IgD-negative memory B cell (primary cell): ENCODE measurements around the gene CACNA1E. TPM values are rescaled to one million over a fixed set of nuclear protein-coding genes. Genes with fewer than 3 reads are reported as not detected.

Experiments
- H3K27ac Mint-ChIP-seq, 3 donors: one replicate each; pipeline ENCODE4 v1.8.0; 2020 to 2022; ENCODE audit warnings: mild to moderate bottlenecking in 3 of 3, mixed read lengths in 3 of 3, moderate library complexity in 1 of 3
- H3K27me3 Mint-ChIP-seq: one replicate; pipeline ENCODE4 v1.8.0; 2021; ENCODE audit warnings: mixed read lengths
- H3K36me3 Mint-ChIP-seq: one replicate; pipeline ENCODE4 v1.8.0; 2020; ENCODE audit warnings: mild to moderate bottlenecking, mixed read lengths
- H3K4me1 Mint-ChIP-seq, 3 donors: one replicate each; pipeline ENCODE4 v1.8.0; 2020 to 2022; ENCODE audit warnings: mixed read lengths in 3 of 3, mild to moderate bottlenecking in 1 of 3
- H3K4me3 Mint-ChIP-seq, 4 donors: one replicate each; pipeline ENCODE4 v1.8.0; 2020 to 2022; ENCODE audit warnings: mild to moderate bottlenecking in 4 of 4, mixed read lengths in 4 of 4, moderate library complexity in 3 of 4
- H3K9me3 Mint-ChIP-seq, 3 donors: one replicate each; pipeline ENCODE4 v1.8.0; 2020 to 2021; ENCODE audit warnings: mixed read lengths in 3 of 3, mild to moderate bottlenecking in 1 of 3
- polyA plus RNA-seq: library from polyadenylated mRNA; unstranded; fragments of 300-500 nt; fragmentation: Illumina TruSeq; gene quantifications from one replicate; pipeline ENCODE4 v1.2.3, GENCODE V29; 2021

The CACNA1E gene
- polyA plus RNA-seq, 1 donor from 2014 or later: 0.16 TPM

DNA sequence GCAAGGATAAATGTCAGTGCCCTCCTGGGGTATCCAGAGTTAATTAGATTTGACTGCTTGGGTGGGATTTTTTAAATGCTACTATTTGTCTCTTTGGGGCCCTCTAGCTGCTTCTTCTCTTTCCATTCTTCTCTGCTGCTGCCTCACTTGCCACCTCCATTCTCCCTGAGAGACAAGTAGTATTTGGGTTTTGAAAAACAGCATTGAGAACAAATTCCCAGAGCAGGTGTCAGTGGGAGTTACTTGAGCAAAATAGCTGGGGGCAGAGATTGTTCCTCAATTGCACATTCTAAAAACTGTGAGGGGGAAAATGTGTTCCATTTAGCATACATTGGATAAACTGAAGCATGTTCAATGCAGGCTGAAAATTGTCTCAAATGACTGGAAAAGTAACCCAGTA, 286.5 kb downstream of the CACNA1E start:
- Mint-ChIP-seq H3K36me3 (no peaks in the 10 kb centered on the region), H3K9me3 (no peaks in the 10 kb centered on the region), H3K4me3 (no peak overlapping the region), H3K27me3 (no peaks in the 10 kb centered on the region), H3K27ac (no peak overlapping the region), H3K4me1 (no peaks in the 10 kb centered on the region)

GRCh38 chr1:181772714-181773113, 289.4 kb downstream of the CACNA1E start:
- no peaks in the 10 kb centered on the region for H3K36me3 Mint-ChIP-seq
- no peak overlapping the region for H3K4me3 Mint-ChIP-seq
- H3K4me1 Mint-ChIP-seq: no peaks in the 10 kb centered on the region
- no peaks in the 10 kb centered on the region for H3K27me3 Mint-ChIP-seq
- H3K27ac Mint-ChIP-seq: no peak overlapping the region
- H3K9me3 Mint-ChIP-seq: no peaks in the 10 kb centered on the region

DNA sequence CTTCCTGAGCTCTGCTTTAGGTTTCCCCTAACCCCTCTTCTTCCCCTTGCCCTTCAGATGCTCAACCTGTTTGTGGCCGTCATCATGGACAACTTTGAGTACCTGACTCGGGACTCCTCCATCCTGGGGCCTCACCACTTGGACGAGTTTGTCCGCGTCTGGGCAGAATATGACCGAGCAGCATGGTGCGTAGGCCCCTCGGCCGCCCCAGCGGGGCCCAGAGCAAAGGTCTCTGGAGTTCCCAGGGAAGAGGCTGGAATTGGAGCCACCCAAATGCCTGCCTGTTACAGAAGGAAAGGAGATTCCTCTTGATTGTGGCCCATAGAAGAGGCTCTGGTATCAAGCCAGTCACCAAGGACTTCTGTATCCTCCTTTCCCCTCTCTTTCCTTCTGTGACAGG, 292.7 kb downstream of the CACNA1E start:
- Mint-ChIP-seq H3K27ac (no peak overlapping the region), H3K4me1 (no peaks in the 10 kb centered on the region), H3K36me3 (no peaks in the 10 kb centered on the region), H3K4me3 (no peak overlapping the region), H3K27me3 (no peaks in the 10 kb centered on the region), H3K9me3 (no peaks in the 10 kb centered on the region)

- Mint-ChIP-seq H3K27ac (no peak overlapping the region), H3K27me3 (no peaks in the 10 kb centered on the region), H3K36me3 (no peaks in the 10 kb centered on the region), H3K4me3 (no peak overlapping the region), H3K4me1 (no peaks in the 10 kb centered on the region), H3K9me3 (no peaks in the 10 kb centered on the region)
Observed at GRCh38 chr1:181777286-181777685, 294.0 kb downstream of the CACNA1E start.

- no peak overlapping the region for H3K27ac Mint-ChIP-seq
- peaks cover 2% of the 10 kb centered on the region for H3K27me3 Mint-ChIP-seq
- H3K9me3 Mint-ChIP-seq: no peaks in the 10 kb centered on the region
- H3K4me3 Mint-ChIP-seq: no peak overlapping the region
- no peaks in the 10 kb centered on the region for H3K36me3 Mint-ChIP-seq
- H3K4me1 Mint-ChIP-seq: no peaks in the 10 kb centered on the region
Observed at GRCh38 chr1:181777812-181778211, 294.5 kb downstream of the CACNA1E start.

DNA sequence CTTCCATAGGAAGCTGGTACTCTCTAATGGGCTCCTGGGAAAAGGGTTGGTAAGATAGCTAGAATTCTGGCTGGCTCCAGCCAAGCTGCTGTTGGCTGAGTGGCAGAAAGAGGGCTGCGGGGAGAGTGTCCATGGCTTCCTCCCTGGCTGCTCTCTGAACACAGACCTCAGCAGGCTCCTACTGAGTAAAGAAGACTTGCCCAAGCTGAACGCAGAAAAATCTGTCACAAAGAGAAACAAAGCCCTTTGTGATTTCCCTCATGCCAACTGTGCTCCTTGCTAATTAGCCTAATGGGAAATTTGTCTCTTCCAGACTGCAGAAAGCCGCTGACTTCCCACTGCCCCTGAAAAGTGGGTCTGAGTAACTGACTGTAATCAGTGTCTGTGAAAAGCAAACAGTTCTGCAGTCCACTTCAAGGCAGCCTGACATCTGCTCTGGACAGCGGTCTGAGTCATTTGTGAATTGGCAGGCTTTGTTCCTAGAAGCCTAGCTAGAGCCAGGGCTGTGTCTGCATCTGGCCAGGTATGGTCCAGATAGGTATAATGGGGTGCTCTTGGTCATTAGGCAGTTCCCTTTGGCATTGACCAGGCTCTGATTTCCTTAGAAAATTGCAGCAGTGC, 295.4 kb downstream of the CACNA1E start:
- Mint-ChIP-seq H3K9me3 (no peaks in the 10 kb centered on the region), H3K36me3 (no peaks in the 10 kb centered on the region), H3K27ac (no peak overlapping the region), H3K27me3 (peaks cover 4% of the 10 kb centered on the region), H3K4me1 (no peaks in the 10 kb centered on the region), H3K4me3 (no peak overlapping the region)

DNA sequence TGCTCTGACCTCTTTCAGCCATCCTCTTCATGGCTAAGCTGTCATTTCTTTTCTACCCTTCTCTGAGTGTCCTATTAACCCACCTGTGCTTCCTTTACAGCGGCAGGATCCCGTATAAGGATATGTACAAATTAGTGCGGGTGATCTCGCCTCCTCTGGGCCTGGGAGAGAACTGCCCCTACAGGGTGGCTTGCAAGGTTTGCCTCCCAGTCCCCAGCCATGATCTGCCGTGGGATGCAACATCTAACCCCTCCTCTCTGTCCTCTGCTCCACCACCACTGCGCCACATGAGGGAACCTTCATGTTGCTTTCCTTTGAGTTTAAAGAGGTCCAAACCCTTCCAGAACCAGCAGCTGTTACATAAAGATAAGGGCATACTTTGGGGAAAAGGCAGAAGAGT, 296.0 kb downstream of the CACNA1E start:
- no peak overlapping the region for H3K27ac Mint-ChIP-seq
- no peaks in the 10 kb centered on the region for H3K4me1 Mint-ChIP-seq
- H3K36me3 Mint-ChIP-seq: no peaks in the 10 kb centered on the region
- H3K27me3 Mint-ChIP-seq: peaks cover 4% of the 10 kb centered on the region
- H3K9me3 Mint-ChIP-seq: no peaks in the 10 kb centered on the region
- H3K4me3 Mint-ChIP-seq: no peak overlapping the region

- no peaks in the 10 kb centered on the region for H3K36me3 Mint-ChIP-seq
- no peaks in the 10 kb centered on the region for H3K9me3 Mint-ChIP-seq
- H3K4me1 Mint-ChIP-seq: no peaks in the 10 kb centered on the region
- H3K4me3 Mint-ChIP-seq: no peak overlapping the region
- peaks cover 4% of the 10 kb centered on the region for H3K27me3 Mint-ChIP-seq
- no peak overlapping the region for H3K27ac Mint-ChIP-seq
Observed at GRCh38 chr1:181783208-181783607, 299.9 kb downstream of the CACNA1E start.

DNA sequence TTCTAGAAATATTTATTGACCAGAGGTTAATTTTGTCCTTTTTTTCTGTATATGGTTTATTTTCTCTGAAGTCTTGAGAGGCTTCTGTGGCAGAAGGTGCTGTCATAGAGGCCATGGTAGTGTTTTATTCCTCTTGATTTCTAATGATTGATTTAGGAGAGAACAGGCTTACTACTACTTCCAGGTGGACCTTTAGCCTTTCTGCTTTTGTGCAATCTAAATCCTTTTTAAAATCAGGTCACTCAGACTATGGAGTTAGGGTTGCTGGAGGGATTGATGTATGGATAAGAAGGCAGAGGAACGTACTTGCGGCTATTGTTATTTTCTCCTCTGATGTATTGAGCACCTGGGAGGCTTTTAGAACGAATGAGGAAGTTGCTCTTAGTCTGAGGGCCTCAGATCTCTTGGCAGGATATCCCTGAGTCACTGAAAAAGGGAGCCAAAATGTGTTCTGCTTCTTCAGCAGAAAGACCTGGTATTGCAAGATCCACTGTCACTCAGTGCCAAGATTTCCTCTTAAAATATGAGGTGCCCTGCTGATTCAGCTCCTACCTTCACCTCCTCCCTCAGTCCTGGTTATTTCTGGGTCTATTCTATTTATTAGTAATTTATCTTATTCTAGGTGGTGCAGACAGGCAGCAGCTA, 300.8 kb downstream of the CACNA1E start:
- H3K4me3 Mint-ChIP-seq: no peak overlapping the region
- no peaks in the 10 kb centered on the region for H3K36me3 Mint-ChIP-seq
- H3K9me3 Mint-ChIP-seq: no peaks in the 10 kb centered on the region
- no peaks in the 10 kb centered on the region for H3K4me1 Mint-ChIP-seq
- no peak overlapping the region for H3K27ac Mint-ChIP-seq
- H3K27me3 Mint-ChIP-seq: peaks cover 4% of the 10 kb centered on the region

DNA sequence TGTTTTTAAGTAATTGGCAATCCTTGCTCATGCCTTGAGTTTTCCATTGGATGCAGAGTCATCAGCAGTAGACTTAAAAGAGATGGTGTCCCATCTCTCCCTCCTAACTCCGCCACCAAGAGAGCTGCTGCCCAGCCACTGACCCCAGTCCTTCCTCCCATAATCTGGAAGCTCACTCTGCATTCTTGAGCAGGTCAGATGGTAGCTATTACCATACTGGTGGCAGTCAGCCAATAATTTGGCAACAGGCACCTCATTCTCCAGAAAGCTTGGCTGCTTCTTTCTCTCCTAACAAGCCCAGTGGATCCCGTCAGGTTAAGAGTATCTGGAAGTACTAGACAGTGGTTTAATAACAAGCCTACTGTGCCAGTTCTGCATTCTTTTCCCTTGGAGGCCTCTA, 306.1 kb downstream of the CACNA1E start:
- Mint-ChIP-seq H3K36me3 (no peaks in the 10 kb centered on the region), H3K4me3 (no peak overlapping the region), H3K27ac (no peak overlapping the region), H3K9me3 (no peaks in the 10 kb centered on the region), H3K4me1 (no peaks in the 10 kb centered on the region), H3K27me3 (no peaks in the 10 kb centered on the region)

DNA sequence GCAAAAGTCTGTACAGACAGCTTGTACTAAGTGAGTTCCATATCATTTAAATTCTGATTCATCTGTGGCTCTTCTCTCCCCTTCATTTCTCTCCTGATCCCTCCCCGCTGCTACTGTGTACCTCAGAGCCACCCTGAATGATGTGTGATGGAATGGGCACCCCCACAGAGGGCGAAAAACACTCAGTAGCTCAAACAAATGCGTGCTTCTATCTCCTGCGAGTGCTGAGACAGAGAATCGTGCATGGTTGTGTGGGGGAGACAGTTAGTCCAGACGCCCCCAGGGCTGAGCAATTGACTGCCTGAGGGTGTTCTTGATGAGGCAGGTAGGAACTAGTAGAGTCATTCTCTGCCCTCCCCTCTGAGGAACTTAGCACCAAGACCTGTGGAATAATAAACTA, 308.4 kb downstream of the CACNA1E start:
- H3K27ac Mint-ChIP-seq: no peak overlapping the region
- H3K36me3 Mint-ChIP-seq: no peaks in the 10 kb centered on the region
- H3K4me3 Mint-ChIP-seq: no peak overlapping the region
- H3K4me1 Mint-ChIP-seq: no peaks in the 10 kb centered on the region
- no peaks in the 10 kb centered on the region for H3K27me3 Mint-ChIP-seq
- peaks cover 0 to 10% (median 0%) of the 10 kb centered on the region in 3 donors for H3K9me3 Mint-ChIP-seq

- H3K27ac Mint-ChIP-seq: no peak overlapping the region
- H3K4me3 Mint-ChIP-seq: no peak overlapping the region
- no peaks in the 10 kb centered on the region for H3K27me3 Mint-ChIP-seq
- no peaks in the 10 kb centered on the region for H3K4me1 Mint-ChIP-seq
- no peaks in the 10 kb centered on the region for H3K36me3 Mint-ChIP-seq
- peaks cover 0 to 10% (median 2%) of the 10 kb centered on the region in 3 donors for H3K9me3 Mint-ChIP-seq
Observed at GRCh38 chr1:181793831-181794230, 310.5 kb downstream of the CACNA1E start.

DNA sequence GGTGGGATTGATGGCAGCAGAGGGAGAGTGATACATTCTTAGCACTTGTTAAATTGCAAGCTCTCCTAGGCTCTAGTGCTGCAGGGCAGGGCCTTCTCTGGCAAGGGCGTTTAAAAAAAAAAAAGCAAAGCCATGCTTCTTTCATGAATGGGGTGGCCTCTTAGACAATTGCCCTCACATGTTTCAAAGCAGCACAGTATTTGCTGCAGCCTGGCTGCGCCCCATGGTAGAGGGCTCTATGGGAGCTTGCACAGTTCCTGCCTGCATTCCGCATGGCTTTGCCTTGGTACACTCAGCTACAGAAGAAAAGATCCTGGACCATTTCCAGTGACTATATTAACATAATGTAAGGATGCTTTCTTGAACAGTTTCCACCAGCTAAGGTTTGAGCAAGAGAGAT, 311.0 kb downstream of the CACNA1E start:
- no peak overlapping the region for H3K4me3 Mint-ChIP-seq
- H3K9me3 Mint-ChIP-seq: peaks cover 0 to 10% (median 2%) of the 10 kb centered on the region in 3 donors
- peaks cover 2% of the 10 kb centered on the region for H3K27me3 Mint-ChIP-seq
- H3K36me3 Mint-ChIP-seq: no peaks in the 10 kb centered on the region
- H3K4me1 Mint-ChIP-seq: no peaks in the 10 kb centered on the region
- H3K27ac Mint-ChIP-seq: no peak overlapping the region

GRCh38 chr1:181798191-181798926, 315.0 kb downstream of the CACNA1E start:
- no peaks in the 10 kb centered on the region for H3K4me1 Mint-ChIP-seq
- H3K9me3 Mint-ChIP-seq: peaks cover 0 to 10% (median 2%) of the 10 kb centered on the region in 3 donors
- H3K27ac Mint-ChIP-seq: no peak overlapping the region
- H3K36me3 Mint-ChIP-seq: no peaks in the 10 kb centered on the region
- H3K27me3 Mint-ChIP-seq: peaks cover 2% of the 10 kb centered on the region
- no peak overlapping the region for H3K4me3 Mint-ChIP-seq

GRCh38 chr1:181801617-181802016, 318.3 kb downstream of the CACNA1E start:
- no peaks in the 10 kb centered on the region for H3K4me1 Mint-ChIP-seq
- no peak overlapping the region for H3K27ac Mint-ChIP-seq
- peaks cover 0 to 2% (median under 1%) of the 10 kb centered on the region in 3 donors for H3K9me3 Mint-ChIP-seq
- H3K27me3 Mint-ChIP-seq: peaks cover 2% of the 10 kb centered on the region
- no peak overlapping the region for H3K4me3 Mint-ChIP-seq
- H3K36me3 Mint-ChIP-seq: no peaks in the 10 kb centered on the region

DNA sequence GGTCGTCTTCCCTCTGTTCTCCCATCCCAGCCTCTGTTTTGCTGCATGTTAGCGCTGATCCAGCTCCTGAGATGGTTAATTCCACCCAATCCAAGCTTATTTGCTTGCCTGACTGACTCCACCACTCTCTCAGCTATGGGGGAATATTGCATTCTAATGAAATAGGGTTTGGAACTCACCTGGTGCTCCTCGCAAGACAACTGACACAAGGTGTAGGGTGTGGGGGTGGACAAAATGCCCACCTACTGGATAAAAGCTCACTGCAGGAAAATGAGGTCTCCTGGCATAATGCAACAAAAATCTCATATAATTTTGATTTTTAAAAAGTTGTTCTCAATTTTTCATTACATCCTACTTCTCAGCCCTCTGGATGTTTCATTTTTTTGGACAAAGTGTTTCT, 319.1 kb downstream of the CACNA1E start:
- H3K4me1 Mint-ChIP-seq: no peaks in the 10 kb centered on the region
- H3K9me3 Mint-ChIP-seq: peaks cover 0 to 2% (median 0%) of the 10 kb centered on the region in 3 donors

More for the DNA sequence above, 319.1 kb downstream of the CACNA1E start:
- Mint-ChIP-seq H3K4me3 (no peak overlapping the region), H3K36me3 (no peaks in the 10 kb centered on the region), H3K27me3 (peaks cover 2% of the 10 kb centered on the region), H3K27ac (no peak overlapping the region)
